GM23338 (cell line): ENCODE measurements around the gene TAF4. TPM values are rescaled to one million over a fixed set of nuclear protein-coding genes. Genes with fewer than 3 reads are reported as not detected.

ENCODE experiments used
- ATAC-seq: fragments of 200-7000 bp; cut with Tn5 transposase; 3 replicates; pipeline ENCODE4 v1.9.1; 2020
- DNase-seq: peaks from one replicate; pipeline ENCODE4 v3.0.0-alpha.2; 2015; ENCODE audit warnings: low spot score
- H2AFZ ChIP-seq: fragments of 200-600 bp; sonication (generic); 2 replicates; pipeline ENCODE4 v1.8.0; 2016; ENCODE audit warnings: antibody characterized with exemption, mild to moderate bottlenecking, moderate library complexity
- H3F3A ChIP-seq: fragments of 200-600 bp; sonication (generic); replicated peaks from 2 replicates; pipeline ENCODE4 v1.8.0; 2017; ENCODE audit warnings: antibody characterized with exemption, mixed run types, low read depth
- H3K27ac ChIP-seq: fragments of 200-600 bp; sonication (generic); 2 replicates; pipeline ENCODE4 v1.6.1; 2016; ENCODE audit warnings: low read depth
- H3K27me3 ChIP-seq: fragments of 200-600 bp; sonication (generic); 2 replicates; pipeline ENCODE4 v1.8.0; 2016; ENCODE audit warnings: mild to moderate bottlenecking, mixed run types, moderate library complexity; ENCODE audit not compliant: insufficient read depth
- H3K36me3 ChIP-seq: fragments of 200-600 bp; sonication (generic); 2 replicates; pipeline ENCODE4 v1.8.0; 2016; ENCODE audit warnings: mild to moderate bottlenecking; ENCODE audit not compliant: insufficient read depth
- H3K4me1 ChIP-seq: fragments of 200-600 bp; sonication (generic); 2 replicates; pipeline ENCODE4 v1.8.0; 2016; ENCODE audit warnings: mild to moderate bottlenecking, moderate library complexity; ENCODE audit not compliant: insufficient read depth
- H3K4me2 ChIP-seq: fragments of 200-600 bp; sonication (generic); 2 replicates; pipeline ENCODE4 v1.7.1; 2017; ENCODE audit warnings: mixed run types
- H3K4me3 ChIP-seq: fragments of 200-600 bp; sonication (generic); 2 replicates; pipeline ENCODE4 v1.6.1; 2016; ENCODE audit warnings: mixed run types
- H3K79me2 ChIP-seq: fragments of 200-600 bp; sonication (generic); replicated peaks from 2 replicates; pipeline ENCODE4 v1.8.0; 2017; ENCODE audit warnings: mild to moderate bottlenecking; ENCODE audit not compliant: insufficient read depth
- H3K9me2 ChIP-seq: fragments of 200-600 bp; sonication (generic); 2 replicates; pipeline ENCODE4 v1.8.0; 2017; ENCODE audit not compliant: insufficient read depth
- H4K20me1 ChIP-seq: fragments of 200-600 bp; sonication (generic); replicated peaks from 2 replicates; pipeline ENCODE4 v1.8.0; 2017; ENCODE audit warnings: mild to moderate bottlenecking; ENCODE audit not compliant: insufficient read depth
- H3K27ac Mint-ChIP-seq: 2 replicates; pipeline ENCODE4 v1.8.0; 2020; ENCODE audit warnings: inconsistent platforms, mild to moderate bottlenecking, moderate library complexity, mixed read lengths
- H3K27me3 Mint-ChIP-seq: 3 replicates; pipeline ENCODE4 v1.8.0; 2022; ENCODE audit warnings: low read depth, mild to moderate bottlenecking, moderate library complexity, mixed read lengths, inconsistent platforms; ENCODE audit not compliant: insufficient read depth, poor library complexity
- H3K36me3 Mint-ChIP-seq: 3 replicates; pipeline ENCODE4 v1.8.0; 2021; ENCODE audit warnings: low read depth, mild to moderate bottlenecking, inconsistent platforms, moderate library complexity, mixed read lengths
- H3K4me1 Mint-ChIP-seq: 3 replicates; pipeline ENCODE4 v1.8.0; 2020; ENCODE audit warnings: mild to moderate bottlenecking, inconsistent platforms, mixed read lengths
- H3K4me3 Mint-ChIP-seq: 3 replicates; pipeline ENCODE4 v1.8.0; 2021; ENCODE audit warnings: moderate library complexity, mild to moderate bottlenecking, inconsistent platforms, mixed read lengths
- H3K9me3 Mint-ChIP-seq: 3 replicates; pipeline ENCODE4 v1.8.0; 2020; ENCODE audit warnings: moderate library complexity, mild to moderate bottlenecking, inconsistent platforms, mixed read lengths
- CREB1 ChIP-seq: fragments of 250-450 bp; sonication (Bioruptor Pico); IDR thresholded peaks from 2 replicates; pipeline ENCODE4 v1.5.0; 2020; ENCODE audit warnings: low read depth, mild to moderate bottlenecking, moderate library complexity
- CTCF ChIP-seq, 2 experiments: fragments of 200-600 bp in 1 of 2; sonication (generic) in 1 of 2; conservative IDR thresholded peaks; 2 replicates each; pipeline versions ENCODE4 v1.5.1 to v1.6.1; 2016 to 2017; ENCODE audit warnings: antibody characterized with exemption in 2 of 2, low read depth in 2 of 2, mild to moderate bottlenecking in 2 of 2, moderate library complexity in 1 of 2
- NANOG ChIP-seq: IDR thresholded peaks from 2 replicates; pipeline ENCODE4 v1.6.1; 2016; ENCODE audit warnings: antibody characterized with exemption, borderline replicate concordance
- STAT1 ChIP-seq: IDR thresholded peaks from one replicate; pipeline ENCODE4 v1.6.1; 2016; ENCODE audit warnings: antibody characterized with exemption; ENCODE audit not compliant: unreplicated experiment
- ZNF331 ChIP-seq: fragments of 250-450 bp; sonication (Bioruptor Pico); IDR thresholded peaks from 2 replicates; pipeline ENCODE4 v1.5.0; 2020; ENCODE audit warnings: low read depth, mild to moderate bottlenecking, moderate library complexity
- polyA plus RNA-seq: library from polyadenylated mRNA; unstranded; fragments of >200 nt; fragmentation: Nextera tagmentation; extraction: Ambion mirVana; gene quantifications from 2 replicates; pipeline ENCODE4 v1.2.1, GENCODE V29; 2016
- total RNA-seq: library from RNA; depleted of rRNA; stranded (reverse); fragments of >200 nt; shearing (Covaris generic); gene quantifications from 2 replicates; pipeline ENCODE4 v1.2.3, GENCODE V29; 2014
- TF ChIP-seq, protein P1 (sequence below): IDR thresholded peaks from one replicate; pipeline ENCODE4 v1.6.1; 2018; ENCODE audit warnings: antibody characterized with exemption; ENCODE audit not compliant: unreplicated experiment

The TAF4 gene
- total and polyA plus RNA-seq, 2 experiments from 2014 or later = 7.2 to 60.0 TPM

- TF ChIP-seq CTCF (conservative IDR thresholded peaks at IDR 0.05; ENCODE audit: low read depth in 2 of 2) = no peak
- TF ChIP-seq ZNF331 (CRISPR knock-in tag) = no peak
- TF ChIP-seq, protein P1, sequence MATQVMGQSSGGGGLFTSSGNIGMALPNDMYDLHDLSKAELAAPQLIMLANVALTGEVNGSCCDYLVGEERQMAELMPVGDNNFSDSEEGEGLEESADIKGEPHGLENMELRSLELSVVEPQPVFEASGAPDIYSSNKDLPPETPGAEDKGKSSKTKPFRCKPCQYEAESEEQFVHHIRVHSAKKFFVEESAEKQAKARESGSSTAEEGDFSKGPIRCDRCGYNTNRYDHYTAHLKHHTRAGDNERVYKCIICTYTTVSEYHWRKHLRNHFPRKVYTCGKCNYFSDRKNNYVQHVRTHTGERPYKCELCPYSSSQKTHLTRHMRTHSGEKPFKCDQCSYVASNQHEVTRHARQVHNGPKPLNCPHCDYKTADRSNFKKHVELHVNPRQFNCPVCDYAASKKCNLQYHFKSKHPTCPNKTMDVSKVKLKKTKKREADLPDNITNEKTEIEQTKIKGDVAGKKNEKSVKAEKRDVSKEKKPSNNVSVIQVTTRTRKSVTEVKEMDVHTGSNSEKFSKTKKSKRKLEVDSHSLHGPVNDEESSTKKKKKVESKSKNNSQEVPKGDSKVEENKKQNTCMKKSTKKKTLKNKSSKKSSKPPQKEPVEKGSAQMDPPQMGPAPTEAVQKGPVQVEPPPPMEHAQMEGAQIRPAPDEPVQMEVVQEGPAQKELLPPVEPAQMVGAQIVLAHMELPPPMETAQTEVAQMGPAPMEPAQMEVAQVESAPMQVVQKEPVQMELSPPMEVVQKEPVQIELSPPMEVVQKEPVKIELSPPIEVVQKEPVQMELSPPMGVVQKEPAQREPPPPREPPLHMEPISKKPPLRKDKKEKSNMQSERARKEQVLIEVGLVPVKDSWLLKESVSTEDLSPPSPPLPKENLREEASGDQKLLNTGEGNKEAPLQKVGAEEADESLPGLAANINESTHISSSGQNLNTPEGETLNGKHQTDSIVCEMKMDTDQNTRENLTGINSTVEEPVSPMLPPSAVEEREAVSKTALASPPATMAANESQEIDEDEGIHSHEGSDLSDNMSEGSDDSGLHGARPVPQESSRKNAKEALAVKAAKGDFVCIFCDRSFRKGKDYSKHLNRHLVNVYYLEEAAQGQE = no peak
- no peak for TF ChIP-seq STAT1
- no peak for TF ChIP-seq NANOG
These were observed 2.9 kb downstream of the TAF4 start (continued) for GRCh38 chr20:62062661-62063314.

DNA sequence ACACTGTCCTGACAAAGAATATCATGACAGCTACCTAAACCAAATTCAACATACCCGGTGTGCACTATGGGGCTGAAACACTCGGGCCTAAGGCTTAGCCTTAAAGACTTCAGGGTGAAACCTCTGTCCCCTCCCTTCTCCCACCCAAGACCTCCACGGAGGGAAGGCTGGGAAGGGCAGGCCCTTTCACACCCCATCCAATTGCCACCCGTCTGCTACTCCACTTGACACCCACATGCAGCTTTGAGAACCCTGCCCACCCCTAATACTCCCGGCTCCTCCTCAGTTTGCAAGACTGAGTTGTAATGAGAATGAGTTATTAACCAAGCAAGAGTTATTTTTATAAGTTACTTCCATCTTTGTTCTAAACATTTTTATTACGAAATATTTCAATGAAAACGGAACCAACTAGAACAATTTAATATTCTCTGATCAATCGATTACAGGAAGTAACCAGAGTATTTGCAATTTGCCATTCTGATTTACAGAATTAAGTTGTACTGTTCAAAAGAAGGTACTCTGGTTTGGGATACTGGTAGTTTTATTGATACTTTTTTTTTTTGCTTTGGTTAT lies 3.7 kb downstream of the TAF4 start:
- Mint-ChIP-seq H3K9me3 (peaks cover 4% of the 10 kb centered on the region; the same call in 1 of the 3 replicates), H3K4me3 (no peak overlapping the region), H3K4me1 (peaks cover 24% of the 10 kb centered on the region), H3K27ac (no peak overlapping the region), H3K36me3 (peaks cover 13% of the 10 kb centered on the region), H3K27me3 (peaks cover 13% of the 10 kb centered on the region)
- Histone ChIP-seq H3K4me3 (no peak overlapping the region), H3K27me3 (no peaks in the 10 kb centered on the region), H3K36me3 (no peaks in the 10 kb centered on the region), H4K20me1 (peaks cover 52% of the 10 kb centered on the region), H3K9me2 (no peaks in the 10 kb centered on the region), H3K4me2 (no peak overlapping the region), H3F3A (peaks cover 5% of the 10 kb centered on the region; the same call in 1 of the 2 replicates), H2AFZ (no peak overlapping the region), H3K4me1 (peaks cover 16% of the 10 kb centered on the region; the same call in 1 of the 2 replicates), H3K79me2 (peaks cover 61% of the 10 kb centered on the region), H3K27ac (no peak overlapping the region)
- ATAC-seq (no peak), DNase-seq (no peak)
- TF ChIP-seq CREB1 (CRISPR knock-in tag) = no peak
